GM21576 (cell line): Measurements from ENCODE around the gene CROCC.
"Not testable (repeated sequence)": the region's sequence is repeated elsewhere in the genome, so short reads cannot be mapped to it uniquely, and the experiment has no call there.

Experiments
- ATAC-seq: cut with Tn5 transposase; IDR thresholded peaks from one replicate; pipeline ENCODE4 v1.9.1; 2021; ENCODE audit warnings: mild to moderate bottlenecking, moderate library complexity; ENCODE audit not compliant: unreplicated experiment

CROCC gene

DNA sequence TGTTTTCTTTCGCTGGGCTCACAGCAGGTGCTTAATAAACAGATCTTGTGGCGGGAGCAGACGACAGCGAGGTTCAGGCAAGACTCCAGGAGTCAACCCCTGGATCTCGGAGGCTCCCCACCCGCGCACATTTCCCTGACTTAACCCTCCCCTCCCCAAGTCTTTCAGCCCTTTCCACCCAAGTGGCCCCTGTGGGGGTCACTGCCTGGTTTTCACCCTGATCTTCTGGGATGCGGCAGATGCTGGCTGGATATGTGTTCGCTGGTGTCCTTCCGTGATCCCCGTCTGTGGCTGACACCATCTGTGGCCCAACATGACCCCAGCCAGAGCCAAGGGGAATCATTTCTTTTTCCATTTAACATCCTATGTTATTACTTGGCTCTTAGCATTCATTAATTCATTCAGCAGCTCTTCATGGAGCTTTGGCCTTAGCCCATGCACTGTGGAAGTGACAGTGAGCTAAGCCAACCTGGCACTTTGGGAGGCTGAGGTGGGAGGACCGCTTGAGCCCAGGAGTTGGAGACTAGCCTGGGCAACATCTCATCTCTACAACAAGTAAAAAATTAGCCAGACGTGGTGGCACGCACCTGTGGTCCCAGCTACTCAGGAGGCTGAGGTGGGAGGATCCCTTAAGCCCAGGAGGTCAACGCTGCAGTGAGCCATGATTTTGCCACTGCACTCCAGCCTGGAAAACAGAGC is 6.7 kb upstream of the CROCC start:
- not testable (repeated sequence) for ATAC-seq

DNA sequence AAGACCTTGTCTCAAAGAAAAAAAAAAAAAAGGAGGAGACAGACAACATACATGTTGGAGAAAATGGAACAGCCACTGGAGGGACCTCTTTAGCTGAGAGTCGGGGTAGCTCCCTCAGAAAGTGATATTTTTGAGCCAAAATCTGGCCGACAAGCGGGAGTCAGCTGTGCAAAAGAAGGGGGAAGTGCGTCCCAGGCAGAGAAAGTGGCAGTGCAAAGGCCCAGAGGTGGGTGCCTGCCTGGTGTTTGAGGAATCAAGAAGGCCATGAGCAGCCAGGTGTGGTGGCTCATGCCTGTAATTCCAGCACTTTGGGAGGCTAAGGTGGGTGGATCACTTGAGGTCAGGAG is 6.1 kb upstream of the CROCC start:
- ATAC-seq = no peak

DNA sequence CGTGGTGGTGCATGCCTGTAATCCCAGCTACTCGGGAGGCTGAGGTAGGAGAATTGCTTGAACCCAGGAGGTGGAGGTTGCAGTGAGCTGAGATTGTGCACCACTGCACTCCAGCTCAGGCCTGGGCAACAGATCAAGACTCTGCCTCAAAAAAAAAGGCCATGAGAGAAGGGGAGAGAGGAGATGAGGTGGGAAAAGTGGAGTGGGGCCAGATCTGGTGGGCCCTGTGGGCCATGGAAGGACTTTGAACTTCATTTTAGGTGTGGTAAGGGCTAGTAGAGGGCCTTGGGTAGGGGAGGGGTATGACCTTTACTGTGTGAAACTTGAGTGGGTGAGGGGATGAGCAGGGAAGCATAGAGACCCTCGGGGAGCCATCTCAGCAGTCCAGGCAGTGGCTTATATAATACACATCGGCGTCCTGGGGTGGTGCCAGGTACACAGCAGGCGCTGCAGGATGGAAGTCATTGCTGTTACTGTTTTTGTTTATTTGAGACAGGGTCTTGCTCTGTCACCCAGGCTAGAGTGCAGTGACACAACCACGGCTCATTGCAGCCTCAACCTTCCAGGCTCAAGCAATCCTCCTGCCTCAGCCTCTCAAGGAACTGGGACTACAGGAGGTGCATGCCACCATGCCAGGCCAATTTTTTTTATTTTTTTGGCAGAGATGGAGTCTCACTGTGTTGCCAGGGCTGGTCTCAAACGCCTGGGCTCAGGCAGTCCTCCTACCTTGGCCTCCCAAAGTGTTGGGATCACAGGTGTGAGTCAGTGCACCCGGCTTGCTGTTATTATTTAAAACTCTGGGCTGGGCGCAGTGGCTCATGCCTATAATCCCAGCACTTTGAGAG is 5.5 kb upstream of the CROCC start:
- not testable (repeated sequence) for ATAC-seq

DNA sequence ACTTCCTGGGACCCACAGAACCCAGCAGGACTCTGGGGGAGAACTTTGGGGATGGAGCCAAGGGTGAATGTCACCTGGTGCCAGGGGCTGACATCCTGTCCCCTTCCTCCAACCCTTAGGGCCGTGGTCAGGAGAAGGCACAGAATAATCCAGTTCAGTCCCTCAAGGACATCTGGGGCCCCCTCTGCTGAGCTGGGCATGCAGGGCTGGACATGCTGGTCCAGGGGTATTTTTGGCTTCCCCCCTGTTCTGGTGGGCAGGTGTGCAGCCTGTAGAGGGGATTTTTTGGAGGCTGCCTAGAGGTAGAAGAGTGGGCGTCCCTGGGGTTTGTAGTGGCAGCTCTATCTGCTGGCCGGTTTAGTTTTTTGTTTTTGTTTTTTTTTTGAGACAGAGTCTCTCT is 3.4 kb upstream of the CROCC start:
- ATAC-seq = no peak

DNA sequence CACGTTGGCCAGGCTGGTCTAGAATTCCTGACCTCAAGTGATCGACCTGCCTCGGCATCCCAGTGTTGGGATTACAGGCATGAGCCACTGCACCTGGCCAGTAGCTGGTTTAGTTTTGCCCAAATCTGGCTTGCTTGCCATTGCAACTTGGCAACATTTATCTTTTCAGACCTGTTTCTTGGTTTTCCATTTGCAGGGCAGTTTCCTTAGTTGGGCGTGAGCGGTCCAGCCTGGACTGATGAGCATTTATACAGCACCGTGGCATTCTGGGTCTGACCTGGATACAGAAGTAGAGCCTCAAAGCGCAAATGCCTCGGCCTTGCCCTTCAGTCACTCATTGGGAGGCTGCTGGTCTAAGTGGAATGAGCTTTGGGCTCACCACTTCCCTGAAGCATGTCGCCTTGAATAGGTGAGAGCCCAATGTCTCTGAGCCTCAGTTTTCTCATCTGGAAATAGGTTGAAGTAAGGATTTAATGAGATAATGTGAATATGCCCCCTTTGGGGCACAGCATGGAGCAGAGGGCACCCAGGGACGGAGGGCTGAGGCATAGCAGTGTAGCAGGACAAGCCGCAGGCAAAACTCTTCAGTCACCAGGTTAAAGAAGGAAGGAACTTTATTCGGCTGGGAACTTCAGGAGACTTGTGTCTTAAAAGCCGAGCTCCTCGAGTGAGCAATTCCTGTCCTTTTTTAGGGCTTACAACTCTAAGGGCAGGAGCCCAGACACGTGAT is 2.6 kb upstream of the CROCC start:
- not testable (repeated sequence) for ATAC-seq

DNA sequence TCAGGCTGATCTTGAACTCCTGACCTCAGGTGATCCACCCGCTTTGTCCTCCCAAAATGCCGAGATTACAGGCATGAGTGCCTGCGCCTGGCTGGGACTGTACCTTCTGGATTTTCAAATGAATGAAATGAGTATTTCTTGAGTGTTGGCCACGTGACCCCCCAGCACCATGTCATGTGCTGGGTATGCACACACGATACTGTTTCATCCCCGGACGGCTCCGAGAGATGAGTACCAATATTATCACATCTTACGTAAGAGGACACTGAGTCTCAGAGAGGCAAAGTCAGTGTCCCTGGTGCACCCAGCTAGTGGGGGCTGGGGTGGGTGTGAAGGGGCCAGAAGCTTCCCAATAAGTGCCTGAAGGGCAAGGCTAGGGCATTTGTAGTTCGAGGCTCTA is 780 bp upstream of the CROCC start:
- ATAC-seq = no peak

DNA sequence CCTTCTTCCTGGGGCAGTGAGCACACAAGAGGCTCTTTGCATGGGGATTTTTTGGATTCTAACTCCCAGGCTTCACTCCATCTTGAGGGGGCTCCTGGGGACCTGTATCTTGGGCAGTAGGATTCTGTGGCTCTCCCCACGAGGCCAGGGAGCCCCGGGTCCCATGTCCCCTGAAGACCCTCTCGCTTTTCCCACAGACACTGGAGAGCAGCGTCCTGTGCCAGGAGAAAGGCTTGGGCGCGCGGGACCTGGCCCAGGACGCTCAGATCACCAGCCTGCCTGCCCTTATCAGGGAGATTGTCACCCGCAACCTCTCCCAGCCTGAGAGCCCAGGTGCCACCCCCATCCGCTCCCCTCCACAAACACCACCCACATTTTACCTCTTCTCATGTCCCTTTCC is 735 bp downstream of the CROCC start:
- ATAC-seq = no peak

DNA sequence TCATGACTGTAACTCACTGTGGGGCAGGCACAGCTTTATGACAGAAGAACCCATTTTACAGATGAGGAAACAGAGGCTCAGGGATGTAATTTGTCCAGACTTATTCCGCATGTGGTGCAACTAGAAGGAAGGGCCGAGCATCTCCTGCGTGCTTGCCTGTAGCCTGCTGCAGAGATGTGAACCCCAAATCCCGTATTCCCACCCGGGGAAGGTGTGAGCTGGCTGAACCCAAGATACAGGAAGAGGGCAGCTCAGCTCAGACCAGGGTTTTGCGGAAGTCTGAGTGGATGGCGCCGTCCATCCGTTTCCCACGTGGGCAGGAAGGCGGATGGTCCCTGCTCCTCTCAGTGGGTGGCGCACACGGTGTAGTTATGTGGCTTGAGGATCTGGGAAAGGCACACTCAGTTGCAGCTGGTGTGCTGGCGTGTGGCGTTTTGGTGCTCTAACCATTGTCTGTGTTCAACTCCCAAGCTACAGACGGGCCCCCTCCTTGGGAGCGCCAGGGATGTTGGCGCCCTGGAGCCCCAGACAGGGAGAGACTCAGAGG is 1.2 kb downstream of the CROCC start:
- no peak for ATAC-seq

DNA sequence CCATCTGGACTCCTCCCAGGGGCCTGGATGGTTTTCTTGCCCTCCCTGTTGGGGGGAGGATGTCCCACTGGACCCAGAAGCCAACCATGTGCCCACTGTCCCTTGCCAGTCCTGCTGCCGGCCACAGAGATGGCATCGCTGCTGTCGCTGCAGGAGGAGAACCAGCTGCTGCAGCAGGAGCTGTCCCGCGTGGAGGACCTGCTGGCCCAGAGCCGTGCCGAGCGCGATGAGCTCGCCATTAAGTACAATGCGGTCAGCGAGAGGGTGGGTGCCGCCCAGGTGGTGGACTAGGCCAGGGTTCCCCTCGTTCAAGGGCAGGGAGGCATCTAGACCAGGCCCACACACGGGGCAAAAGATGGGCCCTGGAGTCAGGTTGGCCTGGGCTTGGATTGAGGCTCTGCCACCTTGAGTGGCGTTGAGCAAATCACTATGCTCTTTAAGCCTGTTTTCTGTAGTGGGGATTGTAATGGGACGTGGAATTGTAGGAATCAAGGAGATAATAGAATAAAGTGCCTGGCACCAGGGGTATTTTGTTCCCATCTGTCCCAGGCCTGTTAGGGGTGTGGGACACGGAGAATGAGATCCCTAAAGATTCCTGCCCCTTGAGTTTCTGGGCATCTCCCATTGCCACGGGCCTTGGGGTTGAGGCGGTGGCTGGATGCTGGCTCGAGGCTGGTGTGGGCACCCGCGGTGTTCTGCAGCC is 2.6 kb downstream of the CROCC start:
- no peak for ATAC-seq

DNA sequence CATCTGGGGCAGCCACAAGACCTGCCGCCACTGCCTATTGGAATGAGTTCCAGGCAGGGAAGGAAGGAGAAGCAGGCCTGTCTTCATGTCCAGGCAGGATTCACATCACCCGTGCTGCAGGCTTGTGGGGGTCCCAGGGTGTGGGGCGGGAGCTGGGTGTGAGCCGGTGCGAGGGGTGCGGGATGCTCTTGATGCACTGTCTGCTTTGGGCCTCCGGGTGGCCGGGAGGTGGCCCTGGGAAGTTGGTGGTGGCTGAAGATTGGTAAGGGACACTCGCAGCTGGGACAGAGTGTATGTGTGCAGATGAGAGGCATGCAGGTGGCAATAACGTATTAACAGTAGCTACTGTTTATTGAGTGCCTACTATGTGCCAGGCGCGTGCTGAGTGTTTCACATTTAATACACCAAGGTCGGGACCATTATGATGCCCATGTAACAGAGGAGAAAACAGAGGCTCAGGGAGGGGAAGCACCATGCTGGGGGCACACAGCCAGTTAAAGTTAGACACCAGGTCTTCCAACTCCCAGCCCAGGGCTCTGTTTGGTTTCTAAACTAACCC is 3.3 kb downstream of the CROCC start:
- ATAC-seq = no peak

DNA sequence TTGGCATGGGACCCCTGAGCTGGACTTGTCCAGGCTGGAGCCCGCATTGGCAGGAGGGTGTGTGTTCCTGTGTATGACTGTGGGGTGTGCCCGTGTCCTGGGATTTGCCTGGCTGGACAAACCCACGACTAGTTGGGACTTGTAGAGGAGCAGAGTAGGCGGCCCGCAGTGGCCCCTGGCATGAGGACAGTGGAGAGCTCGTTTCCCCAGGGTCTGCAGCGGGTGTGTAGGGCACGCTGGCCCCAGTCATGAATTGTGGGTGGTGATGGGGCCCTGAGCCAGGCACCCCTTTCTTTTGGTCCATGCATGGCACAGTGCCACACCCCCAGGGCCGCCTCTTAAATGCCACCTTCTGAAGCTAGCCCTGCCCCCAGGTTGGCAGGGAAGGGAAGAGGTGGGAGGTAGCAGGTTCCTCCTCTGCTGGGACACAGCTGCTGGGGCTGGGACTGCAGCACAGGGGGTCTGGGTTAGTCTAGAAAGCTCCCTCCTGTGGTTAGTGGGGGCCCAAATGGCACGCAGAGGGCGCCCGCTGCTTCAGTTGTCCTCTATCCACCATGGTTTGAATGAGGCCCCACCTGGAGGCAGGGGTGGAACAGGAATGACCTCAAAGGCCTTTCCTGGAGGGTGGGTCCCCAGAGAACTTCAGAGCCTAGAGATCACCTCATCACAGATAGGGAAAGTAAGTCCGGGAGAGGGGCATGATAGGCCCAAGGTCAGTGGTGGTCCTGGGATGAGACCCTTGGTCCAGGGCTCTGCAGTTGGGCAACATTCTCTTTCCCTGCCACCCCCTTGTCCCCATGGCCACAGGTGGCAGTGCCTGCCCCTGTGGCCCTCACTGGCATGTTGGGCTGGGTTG is 4.1 kb downstream of the CROCC start:
- no peak for ATAC-seq

DNA sequence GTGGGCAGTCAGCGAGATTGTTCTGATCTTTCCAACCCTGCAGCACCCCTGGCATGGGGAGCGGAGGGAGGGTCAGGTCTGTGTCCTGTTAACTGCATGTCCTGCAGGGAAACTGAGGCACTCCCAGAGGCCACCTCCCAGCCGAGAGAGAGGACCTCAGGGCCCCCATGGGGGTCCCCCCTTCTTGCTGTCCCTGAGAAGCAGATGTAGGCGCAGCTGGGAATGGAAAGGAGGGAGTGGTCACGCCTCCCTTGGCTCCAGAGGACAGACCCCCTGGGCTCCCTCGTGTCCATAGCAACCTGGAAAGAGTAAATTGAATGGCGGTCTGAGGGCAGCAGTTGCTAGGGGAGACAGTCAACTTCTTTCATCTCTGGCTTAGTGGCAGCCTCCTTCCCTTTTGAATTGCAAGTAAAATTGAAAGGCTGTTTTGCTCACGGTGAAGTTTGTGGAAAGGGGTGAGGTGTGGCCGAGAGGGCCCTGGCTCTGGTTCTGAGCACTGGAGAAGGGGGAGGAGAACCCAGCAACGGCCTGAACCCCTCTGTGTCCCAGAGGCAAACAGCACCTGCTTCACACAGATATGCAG is 4.9 kb downstream of the CROCC start:
- no peak for ATAC-seq

DNA sequence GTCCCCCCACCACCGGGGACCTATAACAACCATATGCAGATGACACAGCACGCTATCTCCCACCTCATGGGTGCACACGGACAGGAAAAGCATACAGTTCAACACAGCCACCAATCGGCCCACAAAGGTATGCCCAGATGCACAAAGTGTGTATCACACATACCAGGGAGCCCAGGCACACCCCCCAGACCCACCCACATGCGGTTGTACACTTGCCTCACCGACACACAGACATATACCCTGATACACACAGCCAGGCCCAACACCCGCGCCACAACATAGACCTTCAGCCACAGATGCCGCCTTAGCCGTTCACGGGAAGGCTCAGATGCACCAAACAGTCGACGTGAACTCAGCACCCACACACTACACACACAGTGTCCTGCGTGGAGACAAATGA is 5.5 kb downstream of the CROCC start:
- no peak for ATAC-seq

DNA sequence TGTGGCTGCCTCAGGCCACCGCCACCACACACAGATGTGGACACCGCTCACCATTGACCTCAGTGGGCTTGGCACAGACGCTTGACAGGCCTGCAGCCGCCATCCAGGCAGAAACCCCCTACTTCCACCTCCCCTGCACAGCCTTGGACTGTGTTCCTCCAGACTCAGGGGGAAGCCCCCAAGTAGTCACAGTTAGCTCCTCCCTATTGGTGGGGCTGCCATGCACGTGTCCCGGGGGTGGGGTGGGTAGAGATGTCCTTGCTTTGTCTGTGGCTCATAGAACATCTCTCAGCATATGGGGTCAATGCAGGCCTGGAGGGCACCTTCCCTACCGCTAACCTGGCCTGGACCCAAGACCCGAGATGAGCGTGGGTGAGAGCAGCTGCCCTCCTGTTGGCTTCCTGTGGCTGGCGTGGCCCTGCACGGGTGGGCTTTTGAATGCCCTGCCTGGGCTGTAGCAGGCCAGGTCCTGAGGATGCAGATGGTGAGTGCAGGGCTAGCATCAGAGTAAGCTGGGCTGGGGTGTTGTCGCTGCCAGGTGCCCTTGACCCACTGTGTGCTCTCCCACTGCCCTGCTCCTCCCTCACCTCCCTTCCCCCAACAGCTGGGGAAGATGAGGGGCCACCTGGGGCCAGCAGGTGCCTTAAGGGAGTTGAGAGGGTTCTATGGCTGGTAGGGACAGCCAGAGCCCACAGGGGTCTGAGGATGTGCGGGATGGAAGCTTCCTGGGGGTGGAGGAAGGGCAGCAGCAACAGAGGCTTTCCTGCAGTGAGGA is 6.2 kb downstream of the CROCC start:
- ATAC-seq = no peak

DNA sequence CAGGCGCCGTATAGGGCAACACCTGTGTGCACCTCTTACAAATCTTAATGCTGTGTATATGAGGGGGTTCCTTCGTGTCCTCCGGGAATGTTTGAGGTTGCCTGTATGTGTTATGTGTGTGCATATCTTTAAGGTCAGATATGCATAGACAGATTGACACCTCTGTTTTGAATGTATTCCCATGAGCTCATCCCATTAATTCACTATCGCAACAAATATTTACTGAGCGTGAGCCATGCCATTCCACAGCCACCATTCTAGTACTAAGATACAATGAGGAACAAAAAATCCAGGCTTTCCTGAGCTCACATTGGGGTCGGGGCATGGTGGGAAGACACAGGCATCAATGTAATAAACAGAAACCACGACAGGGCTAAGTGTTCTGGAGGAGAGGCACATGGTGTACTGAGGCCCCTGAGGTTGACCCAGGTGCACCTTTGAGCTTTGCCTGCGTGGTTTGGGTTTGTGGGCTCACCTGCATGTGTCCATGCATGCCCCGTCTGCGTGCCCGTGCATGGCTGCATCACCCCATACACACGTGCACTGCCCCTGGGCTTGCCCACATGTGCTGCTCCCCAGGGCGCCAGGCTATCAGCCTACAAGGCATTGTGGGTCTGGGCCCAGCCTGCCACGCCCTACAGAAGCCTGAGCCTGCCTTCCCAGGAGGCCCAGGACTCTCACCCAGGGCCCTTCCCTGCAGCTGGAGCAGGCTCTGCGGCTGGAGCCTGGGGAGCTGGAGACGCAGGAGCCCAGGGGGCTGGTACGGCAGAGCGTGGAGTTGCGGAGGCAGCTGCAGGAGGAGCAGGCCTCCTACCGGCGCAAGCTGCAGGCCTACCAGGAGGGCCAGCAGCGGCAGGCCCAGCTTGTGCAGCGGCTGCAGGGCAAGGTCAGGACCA is 7.7 kb downstream of the CROCC start:
- not testable (repeated sequence) for ATAC-seq

DNA sequence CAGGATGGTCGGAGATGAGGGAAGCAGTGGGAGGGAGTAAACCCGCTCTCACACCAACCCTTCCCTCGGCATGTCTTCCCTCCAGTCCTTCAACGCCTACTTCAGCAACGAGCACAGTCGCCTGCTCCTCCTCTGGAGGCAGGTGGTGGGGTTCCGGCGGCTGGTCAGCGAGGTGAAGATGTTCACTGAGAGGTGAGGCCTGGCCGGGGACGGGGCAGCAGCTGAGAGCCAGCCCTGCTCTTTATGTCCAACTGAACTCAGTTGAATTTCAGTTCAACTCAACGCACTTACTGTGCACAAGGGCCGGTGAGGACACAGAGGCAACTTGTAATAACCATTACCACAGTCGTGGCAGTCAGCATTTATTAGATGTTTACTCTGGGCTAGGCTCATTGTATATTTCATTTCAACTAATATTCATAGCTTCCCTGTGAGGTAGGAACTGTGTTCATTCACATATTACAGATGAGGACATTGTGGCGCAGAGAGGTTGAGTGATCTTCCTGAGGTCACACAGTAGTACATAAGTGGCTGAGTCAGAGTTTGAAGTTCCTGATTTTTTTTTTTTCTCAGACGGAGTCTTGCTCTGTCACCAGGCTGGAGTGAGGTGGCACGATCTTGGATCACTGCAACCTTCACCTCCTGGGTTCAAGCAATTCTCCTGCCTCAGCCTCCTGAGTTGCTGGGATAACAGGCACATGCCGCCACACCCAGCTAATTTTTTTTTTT is 9.6 kb downstream of the CROCC start:
- ATAC-seq = not testable (repeated sequence)

DNA sequence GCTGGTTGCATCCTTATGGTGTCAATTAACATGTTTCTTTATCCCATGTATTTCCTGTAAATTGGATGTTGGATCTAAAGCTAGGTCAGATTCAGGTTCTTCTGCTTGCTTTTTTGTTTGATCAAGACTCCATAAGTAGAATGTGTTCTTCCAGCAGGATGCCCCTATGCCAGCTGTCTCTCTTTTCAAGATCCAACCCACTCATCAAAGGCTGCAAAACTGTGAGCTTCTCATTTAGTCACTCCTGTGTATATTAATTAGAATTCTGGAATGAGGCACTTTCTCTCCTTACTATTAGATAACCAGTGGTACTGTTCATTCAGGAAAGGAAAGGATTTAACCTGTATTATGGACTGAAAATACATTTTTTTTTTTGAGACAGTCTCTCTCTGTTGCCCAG is 12.2 kb downstream of the CROCC start:
- ATAC-seq = not testable (repeated sequence)
